ENCODE measurements around the gene ILF3. TPM values are rescaled to one million over a fixed set of nuclear protein-coding genes. Genes with fewer than 3 reads are reported as not detected.

ILF3 gene
- total and polyA plus RNA-seq, 2 of the 13 experiments (the other 11 are each of a cell fraction or from before 2014, with no cell fraction given), result 120 to 173 TPM

- no peak for TF ChIP-seq ZNF687 (CRISPR knock-in tag; IDR thresholded peaks at IDR 0.05)
- no peak for TF ChIP-seq NONO (IDR thresholded peaks at IDR 0.05)
- no peak for TF ChIP-seq NONO (CRISPR knock-in tag; conservative IDR thresholded peaks at IDR 0.05)
- TF ChIP-seq DZIP1 (CRISPR knock-in tag; IDR thresholded peaks at IDR 0.05), result no peak
- TF ChIP-seq XRCC5 (optimal IDR thresholded peaks at IDR 0.05; ENCODE audit: low read length), result peak; percentile 68
- TF ChIP-seq, protein P1, sequence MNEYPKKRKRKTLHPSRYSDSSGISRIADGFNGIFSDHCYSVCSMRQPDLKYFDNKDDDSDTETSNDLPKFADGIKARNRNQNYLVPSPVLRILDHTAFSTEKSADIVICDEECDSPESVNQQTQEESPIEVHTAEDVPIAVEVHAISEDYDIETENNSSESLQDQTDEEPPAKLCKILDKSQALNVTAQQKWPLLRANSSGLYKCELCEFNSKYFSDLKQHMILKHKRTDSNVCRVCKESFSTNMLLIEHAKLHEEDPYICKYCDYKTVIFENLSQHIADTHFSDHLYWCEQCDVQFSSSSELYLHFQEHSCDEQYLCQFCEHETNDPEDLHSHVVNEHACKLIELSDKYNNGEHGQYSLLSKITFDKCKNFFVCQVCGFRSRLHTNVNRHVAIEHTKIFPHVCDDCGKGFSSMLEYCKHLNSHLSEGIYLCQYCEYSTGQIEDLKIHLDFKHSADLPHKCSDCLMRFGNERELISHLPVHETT (CRISPR knock-in tag; conservative IDR thresholded peaks at IDR 0.05), result peak; percentile 70; the same call in 1 of the 2 replicates
- peak; percentile 56; the same call in 1 of the 2 replicates for TF ChIP-seq MYC (CRISPR knock-in tag; IDR thresholded peaks at IDR 0.05; ENCODE audit: borderline replicate concordance)
- TF ChIP-seq CREB1 (IDR thresholded peaks at IDR 0.05), result peak; percentile 93
- peak; percentile 96 for TF ChIP-seq CREB1 (CRISPR knock-in tag; IDR thresholded peaks at IDR 0.05)
- peak; percentile 33 to 75; a peak in 3 of 4 replicates for TF ChIP-seq POLR2A (IDR thresholded peaks at IDR 0.05; ENCODE audit: insufficient read depth in 1 of 2, low read depth in 2 of 2, low read length in 2 of 2)
- no peak for TF ChIP-seq ZNF850 (CRISPR knock-in tag; conservative IDR thresholded peaks at IDR 0.05)
- TF ChIP-seq, protein P2, sequence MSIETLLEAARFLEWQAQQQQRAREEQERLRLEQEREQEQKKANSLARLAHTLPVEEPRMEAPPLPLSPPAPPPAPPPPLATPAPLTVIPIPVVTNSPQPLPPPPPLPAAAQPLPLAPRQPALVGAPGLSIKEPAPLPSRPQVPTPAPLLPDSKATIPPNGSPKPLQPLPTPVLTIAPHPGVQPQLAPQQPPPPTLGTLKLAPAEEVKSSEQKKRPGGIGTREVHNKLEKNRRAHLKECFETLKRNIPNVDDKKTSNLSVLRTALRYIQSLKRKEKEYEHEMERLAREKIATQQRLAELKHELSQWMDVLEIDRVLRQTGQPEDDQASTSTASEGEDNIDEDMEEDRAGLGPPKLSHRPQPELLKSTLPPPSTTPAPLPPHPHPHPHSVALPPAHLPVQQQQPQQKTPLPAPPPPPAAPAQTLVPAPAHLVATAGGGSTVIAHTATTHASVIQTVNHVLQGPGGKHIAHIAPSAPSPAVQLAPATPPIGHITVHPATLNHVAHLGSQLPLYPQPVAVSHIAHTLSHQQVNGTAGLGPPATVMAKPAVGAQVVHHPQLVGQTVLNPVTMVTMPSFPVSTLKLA (IDR thresholded peaks at IDR 0.05), result peak; percentile 76
- TF ChIP-seq ZBTB7B (CRISPR knock-in tag; IDR thresholded peaks at IDR 0.05), result peak; percentile 17; the same call in 1 of the 2 replicates
- 0 out of 2 replicates have a peak, but pooled peaks have one; percentile 42 for TF ChIP-seq ZSCAN29 (CRISPR knock-in tag; conservative IDR thresholded peaks at IDR 0.05)
- TF ChIP-seq ZBTB46 (CRISPR knock-in tag; IDR thresholded peaks at IDR 0.05; ENCODE audit: borderline replicate concordance), result peak; percentile 67; the same call in 1 of the 2 replicates
- no peak for TF ChIP-seq ZNF598 (CRISPR knock-in tag; IDR thresholded peaks at IDR 0.05; ENCODE audit: borderline replicate concordance)
Measured at GRCh38 chr19:10717356-10718204, 63.4 kb downstream of the ILF3 start, which contains the start of gene DNM2 (continued).

Measured in HepG2 (cell line).